ENCODE data around the gene CNTLN.

CNTLN gene

DNA sequence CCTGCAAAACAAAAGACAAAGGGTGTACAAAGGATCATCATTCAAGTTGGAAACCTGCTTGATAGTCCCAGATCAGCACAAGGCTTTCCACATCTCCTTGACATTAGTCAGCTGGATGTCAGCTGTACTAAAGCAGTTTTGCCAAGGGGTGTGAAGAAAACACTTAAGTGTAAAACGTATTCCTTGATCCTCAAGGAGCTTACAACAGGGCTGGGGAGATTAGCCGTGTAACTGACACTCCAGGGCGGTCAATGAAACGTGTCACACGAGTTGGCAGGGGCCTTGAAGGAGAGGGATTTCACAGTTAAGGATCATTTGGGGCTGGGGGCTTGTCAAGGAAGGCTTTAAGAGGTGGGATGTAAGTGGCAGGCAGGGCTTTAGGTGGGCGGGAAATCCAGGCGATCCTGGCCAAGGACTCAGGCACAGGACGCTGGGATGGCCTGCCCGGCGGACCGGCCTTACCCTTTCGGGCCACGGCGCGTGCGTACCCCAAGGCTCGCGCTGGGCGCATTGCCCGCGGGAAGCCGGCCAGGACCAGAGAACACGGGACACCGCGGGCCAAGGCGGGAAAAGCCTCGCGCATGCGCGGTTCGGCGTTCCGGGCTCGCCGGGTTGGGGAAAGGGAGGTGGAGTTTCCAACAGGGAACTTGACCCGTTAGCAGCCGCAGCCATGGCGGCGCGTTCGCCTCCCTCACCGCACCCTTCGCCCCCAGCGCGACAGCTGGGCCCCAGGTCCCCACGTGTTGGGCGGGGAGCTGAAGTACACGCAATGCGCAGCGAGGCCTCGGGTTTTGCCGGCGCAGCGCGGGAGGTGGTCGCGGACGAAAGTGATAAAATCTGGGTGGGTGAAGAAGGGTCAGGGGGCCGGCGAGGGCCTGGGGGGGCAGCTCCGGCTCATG lies at the start of gene CNTLN:
Gene CNTLN, plus strand, starts transcription at position 645 of the 899 bp plus-strand sequence. Its CDS starts 26 bp downstream, at position 671.
- peak; percentile 93 for DNase-seq (ENCODE audit: extremely low read depth, insufficient read length)
- Histone ChIP-seq H3K27me3 (replicated peaks; ENCODE audit: control insufficient read depth, insufficient read depth, low read length) (no peaks in the 10 kb centered on the region), H3K4me3 (replicated peaks; ENCODE audit: low read depth, low read length) (peak within 1 kb of the TSS; percentile 78), H3K36me3 (ENCODE audit: control insufficient read depth, insufficient read depth, low read length) (no peaks in the 10 kb centered on the region)
- no peak for TF ChIP-seq CTCF (IDR thresholded peaks at IDR 0.05; ENCODE audit: insufficient read depth, low read length, poor library complexity, severe bottlenecking)

GRCh38 chr9:17088566-17088965 lies 46.3 kb upstream of the CNTLN start:
- Histone ChIP-seq H3K4me3 (replicated peaks; ENCODE audit: low read depth, low read length) (no peak overlapping the region), H3K27me3 (replicated peaks; ENCODE audit: control insufficient read depth, insufficient read depth, low read length) (no peaks in the 10 kb centered on the region), H3K36me3 (ENCODE audit: control insufficient read depth, insufficient read depth, low read length) (no peaks in the 10 kb centered on the region)
- no peak for DNase-seq (ENCODE audit: extremely low read depth, insufficient read length)
- TF ChIP-seq CTCF (IDR thresholded peaks at IDR 0.05; ENCODE audit: insufficient read depth, low read length, poor library complexity, severe bottlenecking): no peak

- Histone ChIP-seq H3K4me3 (replicated peaks; ENCODE audit: low read depth, low read length) (no peak overlapping the region), H3K36me3 (ENCODE audit: control insufficient read depth, insufficient read depth, low read length) (no peaks in the 10 kb centered on the region), H3K27me3 (replicated peaks; ENCODE audit: control insufficient read depth, insufficient read depth, low read length) (no peaks in the 10 kb centered on the region)
- no peak for DNase-seq (ENCODE audit: extremely low read depth, insufficient read length)
- no peak for TF ChIP-seq CTCF (IDR thresholded peaks at IDR 0.05; ENCODE audit: insufficient read depth, low read length, poor library complexity, severe bottlenecking)
These were observed 44.8 kb upstream of the CNTLN start for GRCh38 chr9:17090041-17090440.

- peak; percentile 31 for TF ChIP-seq CTCF (IDR thresholded peaks at IDR 0.05; ENCODE audit: insufficient read depth, low read length, poor library complexity, severe bottlenecking)
- Histone ChIP-seq H3K4me3 (replicated peaks; ENCODE audit: low read depth, low read length) (no peak overlapping the region), H3K27me3 (replicated peaks; ENCODE audit: control insufficient read depth, insufficient read depth, low read length) (no peaks in the 10 kb centered on the region), H3K36me3 (ENCODE audit: control insufficient read depth, insufficient read depth, low read length) (no peaks in the 10 kb centered on the region)
- no peak for DNase-seq (ENCODE audit: extremely low read depth, insufficient read length)
These were observed 18.4 kb upstream of the CNTLN start for GRCh38 chr9:17116400-17116837.

- DNase-seq (ENCODE audit: extremely low read depth, insufficient read length): no peak
- H3K36me3 ChIP-seq (ENCODE audit: control insufficient read depth, insufficient read depth, low read length): no peaks in the 10 kb centered on the region
- no peak for TF ChIP-seq CTCF (IDR thresholded peaks at IDR 0.05; ENCODE audit: insufficient read depth, low read length, poor library complexity, severe bottlenecking)
- no peaks in the 10 kb centered on the region for H3K27me3 ChIP-seq (replicated peaks; ENCODE audit: control insufficient read depth, insufficient read depth, low read length)
- H3K4me3 ChIP-seq (replicated peaks; ENCODE audit: low read depth, low read length): no peak overlapping the region
These were observed 17.5 kb upstream of the CNTLN start for GRCh38 chr9:17117372-17117771.

All from GM06990 (cell line).